Trophoblast cell (in vitro differentiated cells and primary cell): ENCODE measurements around the gene LITAF.
A peak's percentile ranks its signal among the peaks of the same experiment; 100 is the strongest.
"Not testable (repeated sequence)": the region's sequence is repeated elsewhere in the genome, so short reads cannot be mapped to it uniquely, and the experiment has no call there.

Experiments used
- DNase-seq, 2 donors: peaks; one replicate each; pipeline ENCODE4 v3.0.0-alpha.2; 2016
- H2AFZ ChIP-seq: 2 replicates; pipeline ENCODE4 v1.6.1; 2013; ENCODE audit warnings: low read length, moderate library complexity, mild to moderate bottlenecking; ENCODE audit not compliant: insufficient read depth, poor library complexity
- H2AK5ac ChIP-seq: 2 replicates; pipeline ENCODE4 v1.6.1; 2013; ENCODE audit warnings: mild to moderate bottlenecking, low read length
- H2BK120ac ChIP-seq: 2 replicates; pipeline ENCODE4 v1.6.1; 2013; ENCODE audit warnings: low read length, mild to moderate bottlenecking, moderate library complexity; ENCODE audit not compliant: insufficient read depth, poor library complexity
- H2BK12ac ChIP-seq: 2 replicates; pipeline ENCODE4 v1.6.1; 2013; ENCODE audit warnings: mild to moderate bottlenecking, low read length, moderate library complexity
- H2BK5ac ChIP-seq: 2 replicates; pipeline ENCODE4 v1.6.1; 2013; ENCODE audit warnings: low read length, low read depth, moderate library complexity, mild to moderate bottlenecking; ENCODE audit not compliant: poor library complexity
- H3K14ac ChIP-seq: 2 replicates; pipeline ENCODE4 v1.6.1; 2013; ENCODE audit warnings: mild to moderate bottlenecking, low read length
- H3K18ac ChIP-seq: 2 replicates; pipeline ENCODE4 v1.6.1; 2013; ENCODE audit warnings: mild to moderate bottlenecking, low read length
- H3K23ac ChIP-seq: 2 replicates; pipeline ENCODE4 v1.6.1; 2013; ENCODE audit warnings: low read length
- H3K27ac ChIP-seq: 2 replicates; pipeline ENCODE4 v1.5.1; 2013; ENCODE audit warnings: low read depth, mild to moderate bottlenecking, inconsistent platforms, low read length, moderate library complexity
- H3K27me3 ChIP-seq: 2 replicates; pipeline ENCODE4 v1.6.1; 2013; ENCODE audit warnings: inconsistent platforms, mild to moderate bottlenecking, low read length, moderate library complexity; ENCODE audit not compliant: insufficient read depth
- H3K36me3 ChIP-seq, 2 experiments: 1 replicate in 1 of 2; 2 replicates in 1 of 2; pipeline ENCODE4 v1.6.1; 2013; ENCODE audit warnings: low read length in 2 of 2, mild to moderate bottlenecking in 2 of 2, moderate library complexity in 1 of 2; ENCODE audit not compliant: insufficient read depth in 2 of 2, control insufficient read depth in 1 of 2
- H3K4ac ChIP-seq: 2 replicates; pipeline ENCODE4 v1.6.1; 2013; ENCODE audit warnings: low read depth, mild to moderate bottlenecking, low read length, moderate library complexity
- H3K4me1 ChIP-seq, 2 experiments: 1 replicate in 1 of 2; 2 replicates in 1 of 2; pipeline ENCODE4 v1.6.1; 2013; ENCODE audit warnings: low read length in 2 of 2, mild to moderate bottlenecking in 2 of 2, moderate library complexity in 1 of 2; ENCODE audit not compliant: insufficient read depth in 2 of 2, control insufficient read depth in 1 of 2
- H3K4me2 ChIP-seq: 2 replicates; pipeline ENCODE4 v1.6.1; 2013; ENCODE audit warnings: inconsistent platforms, mild to moderate bottlenecking, low read length, moderate library complexity
- H3K4me3 ChIP-seq: 2 replicates; pipeline ENCODE4 v1.5.1; 2013; ENCODE audit warnings: mild to moderate bottlenecking, low read depth, low read length, inconsistent platforms
- H3K79me1 ChIP-seq: one replicate; pipeline ENCODE4 v1.6.1; 2013; ENCODE audit warnings: low read length
- H3K79me2 ChIP-seq: 2 replicates; pipeline ENCODE4 v1.6.1; 2013; ENCODE audit warnings: low read length, mild to moderate bottlenecking; ENCODE audit not compliant: control insufficient read depth, insufficient read depth, poor library complexity
- H3K9ac ChIP-seq: 2 replicates; pipeline ENCODE4 v1.6.1; 2013; ENCODE audit warnings: mild to moderate bottlenecking, low read length
- H3K9me3 ChIP-seq: 2 replicates; pipeline ENCODE4 v1.6.1; 2013; ENCODE audit warnings: low read depth, mild to moderate bottlenecking, control low read depth, inconsistent platforms, low read length; ENCODE audit not compliant: insufficient read depth
- H4K12ac ChIP-seq: 2 replicates; pipeline ENCODE4 v1.6.1; 2013; ENCODE audit warnings: low read depth, mild to moderate bottlenecking, low read length, moderate library complexity
- H4K8ac ChIP-seq: 2 replicates; pipeline ENCODE4 v1.6.1; 2013; ENCODE audit warnings: low read depth, mild to moderate bottlenecking, low read length, moderate library complexity
- H4K91ac ChIP-seq: one replicate; pipeline ENCODE4 v1.6.1; 2013; ENCODE audit warnings: low read depth, mild to moderate bottlenecking, low read length, moderate library complexity
- WGBS: extraction: QIAGEN DNeasy Blood & Tissue Kit; methylation state at CpG from one replicate; pipeline ENCODE4 v1.1.7; 2013; ENCODE audit warnings: missing lambda C conversion rate; ENCODE audit not compliant: insufficient read length, insufficient coverage; ENCODE audit errors: extremely low coverage; 5-methylcytosine and 5-hydroxymethylcytosine counted together

LITAF gene

GRCh38 chr16:11604783-11605563 lies 18.3 kb upstream of the LITAF start:
- WGBS: no CpG with 5 or more reads among the region's 21 CpGs
- Histone ChIP-seq H2BK12ac (no peak overlapping the region), H2AFZ (no peak overlapping the region), H3K27ac (no peak overlapping the region), H3K27me3 (no peaks in the 10 kb centered on the region), H3K79me1 (no peaks in the 10 kb centered on the region), H3K36me3 (no peaks in the 10 kb centered on the region), H3K18ac (no peak overlapping the region), H3K79me2 (no peaks in the 10 kb centered on the region), H3K9ac (no peak overlapping the region), H3K4me1 (peaks cover 2 to 3% of the 10 kb centered on the region in 2 experiments), H2AK5ac (no peak overlapping the region), H3K14ac (no peak overlapping the region), H4K8ac (no peak overlapping the region), H2BK5ac (no peak overlapping the region), H3K4ac (no peak overlapping the region), H4K12ac (no peak overlapping the region), H3K4me3 (no peak overlapping the region), H2BK120ac (no peak overlapping the region), H3K23ac (no peak overlapping the region), H3K4me2 (no peak overlapping the region), H3K9me3 (no peaks in the 10 kb centered on the region), H4K91ac (no peak overlapping the region)
- peak in 1 of 2 donors; percentile 39 for DNase-seq

- not testable (repeated sequence) for H3K79me2 ChIP-seq, H3K9ac ChIP-seq, H3K23ac ChIP-seq, H2BK12ac ChIP-seq, H3K4ac ChIP-seq, H3K79me1 ChIP-seq, H4K8ac ChIP-seq, H3K4me2 ChIP-seq, H4K12ac ChIP-seq, H2AFZ ChIP-seq, DNase-seq, H2AK5ac ChIP-seq, H3K4me3 ChIP-seq, H2BK120ac ChIP-seq, H3K27ac ChIP-seq, H4K91ac ChIP-seq, H3K9me3 ChIP-seq, H3K4me1 ChIP-seq, H2BK5ac ChIP-seq, H3K18ac ChIP-seq, H3K14ac ChIP-seq, H3K36me3 ChIP-seq, H3K27me3 ChIP-seq
- no CpG with 5 or more reads among the region's 4 CpGs for WGBS
Observed at GRCh38 chr16:11604296-11604695, 17.6 kb upstream of the LITAF start.

GRCh38 chr16:11603331-11603750 lies 16.6 kb upstream of the LITAF start:
- Histone ChIP-seq H2BK12ac (no peak overlapping the region), H3K23ac (no peak overlapping the region), H3K4me3 (no peak overlapping the region), H3K27me3 (no peaks in the 10 kb centered on the region), H3K4me2 (peak overlapping the region; percentile 16), H3K14ac (no peak overlapping the region), H3K9me3 (no peaks in the 10 kb centered on the region), H3K79me2 (no peaks in the 10 kb centered on the region), H3K9ac (no peak overlapping the region), H2AK5ac (no peak overlapping the region), H3K27ac (no peak overlapping the region), H4K12ac (no peak overlapping the region), H3K36me3 (no peaks in the 10 kb centered on the region), H4K91ac (no peak overlapping the region), H2BK5ac (no peak overlapping the region), H4K8ac (no peak overlapping the region), H2AFZ (no peak overlapping the region), H3K79me1 (no peaks in the 10 kb centered on the region), H3K18ac (no peak overlapping the region), H2BK120ac (no peak overlapping the region), H3K4ac (no peak overlapping the region), H3K4me1 (peaks cover 2 to 3% of the 10 kb centered on the region in 2 experiments)
- DNase-seq: peak; percentile 49 to 52
- WGBS: no CpG with 5 or more reads among the region's 12 CpGs

DNA sequence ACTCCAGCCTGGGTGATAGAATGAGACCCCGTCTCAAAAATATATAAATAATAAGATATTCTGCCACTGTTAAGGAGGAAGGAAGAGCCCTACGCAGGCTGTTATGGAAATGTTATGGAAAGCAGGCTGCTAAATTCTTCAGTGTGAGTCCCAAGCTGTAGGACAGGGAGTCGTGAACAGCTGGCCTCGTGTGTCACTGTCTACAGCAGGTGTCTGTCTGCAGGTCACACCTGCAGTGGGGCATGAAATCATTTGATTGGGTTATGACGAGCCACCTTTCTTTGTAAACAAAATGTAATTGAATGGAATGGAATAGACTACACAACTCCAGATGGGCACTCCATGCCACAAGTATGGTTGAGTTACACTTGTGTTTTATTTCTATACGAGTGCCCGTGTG lies 15.6 kb upstream of the LITAF start:
- no peak for DNase-seq
- no peak overlapping the region for H2BK120ac ChIP-seq

More for the DNA sequence above, 15.6 kb upstream of the LITAF start:
- Histone ChIP-seq H2BK12ac (no peak overlapping the region), H3K79me1 (peaks cover 3% of the 10 kb centered on the region), H3K36me3 (no peaks in the 10 kb centered on the region), H2AFZ (no peak overlapping the region), H4K91ac (no peak overlapping the region), H3K9ac (no peak overlapping the region), H3K79me2 (no peaks in the 10 kb centered on the region), H3K4ac (no peak overlapping the region), H4K8ac (no peak overlapping the region), H3K4me2 (no peak overlapping the region), H3K27ac (no peak overlapping the region), H3K4me3 (no peak overlapping the region), H3K4me1 (peaks cover 5% of the 10 kb centered on the region in 2 experiments), H3K18ac (no peak overlapping the region), H3K9me3 (no peaks in the 10 kb centered on the region), H3K14ac (no peak overlapping the region), H2AK5ac (no peak overlapping the region), H2BK5ac (no peak overlapping the region), H4K12ac (no peak overlapping the region), H3K27me3 (no peaks in the 10 kb centered on the region), H3K23ac (no peak overlapping the region)
- no CpG with 5 or more reads among the region's 7 CpGs for WGBS
